ENCODE data around the gene CROCC2. TPM values are rescaled to one million over a fixed set of nuclear protein-coding genes. Genes with fewer than 3 reads are reported as not detected.

The CROCC2 gene
- polyA plus RNA-seq, 2 of the 4 experiments (the other 2 are of a cell fraction) = not detected

DNA sequence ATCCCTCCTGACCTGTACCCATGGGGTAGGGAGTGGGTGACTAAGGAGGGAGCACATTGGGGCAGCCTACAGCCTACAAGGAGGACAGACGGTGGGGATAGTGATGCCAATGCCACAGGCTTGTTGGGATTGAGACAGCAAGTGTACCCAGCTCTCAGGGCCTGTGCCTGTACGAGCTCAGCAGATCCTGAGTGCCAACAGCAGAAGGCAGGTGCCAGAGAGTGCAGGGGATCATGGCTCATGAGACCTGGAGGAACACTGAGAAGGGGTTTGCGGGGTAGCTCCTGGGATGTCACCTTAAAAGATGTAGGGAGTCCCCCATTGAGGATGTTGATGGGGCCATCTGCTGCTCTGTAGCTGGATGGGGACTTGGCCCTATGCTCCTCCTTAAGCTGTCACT lies 82.0 kb downstream of the CROCC2 start:
- Histone ChIP-seq H3K9me3 (no peaks in the 10 kb centered on the region), H3K4me1 (peaks cover 40% of the 10 kb centered on the region), H3K4me3 (no peak overlapping the region), H3K4me2 (no peak overlapping the region), H3K27ac (peak overlapping the region in 1 of 2 experiments; percentile 80; a peak in 2 of 6 replicates)
- TF ChIP-seq KDM5A (IDR thresholded peaks at IDR 0.05) (no peak), EP300 (IDR thresholded peaks at IDR 0.05) (no peak), RNF2 (IDR thresholded peaks at IDR 0.05; ENCODE audit: borderline replicate concordance, low read depth) (no peak), NFE2L2 (conservative IDR thresholded peaks at IDR 0.05; ENCODE audit: low read length) (no peak), CHD4 (IDR thresholded peaks at IDR 0.05; ENCODE audit: borderline replicate concordance) (no peak), PHF8 (IDR thresholded peaks at IDR 0.05; ENCODE audit: borderline replicate concordance, low read depth) (no peak), RFX5 (IDR thresholded peaks at IDR 0.05) (no peak)
- TF ChIP-seq, protein P1, sequence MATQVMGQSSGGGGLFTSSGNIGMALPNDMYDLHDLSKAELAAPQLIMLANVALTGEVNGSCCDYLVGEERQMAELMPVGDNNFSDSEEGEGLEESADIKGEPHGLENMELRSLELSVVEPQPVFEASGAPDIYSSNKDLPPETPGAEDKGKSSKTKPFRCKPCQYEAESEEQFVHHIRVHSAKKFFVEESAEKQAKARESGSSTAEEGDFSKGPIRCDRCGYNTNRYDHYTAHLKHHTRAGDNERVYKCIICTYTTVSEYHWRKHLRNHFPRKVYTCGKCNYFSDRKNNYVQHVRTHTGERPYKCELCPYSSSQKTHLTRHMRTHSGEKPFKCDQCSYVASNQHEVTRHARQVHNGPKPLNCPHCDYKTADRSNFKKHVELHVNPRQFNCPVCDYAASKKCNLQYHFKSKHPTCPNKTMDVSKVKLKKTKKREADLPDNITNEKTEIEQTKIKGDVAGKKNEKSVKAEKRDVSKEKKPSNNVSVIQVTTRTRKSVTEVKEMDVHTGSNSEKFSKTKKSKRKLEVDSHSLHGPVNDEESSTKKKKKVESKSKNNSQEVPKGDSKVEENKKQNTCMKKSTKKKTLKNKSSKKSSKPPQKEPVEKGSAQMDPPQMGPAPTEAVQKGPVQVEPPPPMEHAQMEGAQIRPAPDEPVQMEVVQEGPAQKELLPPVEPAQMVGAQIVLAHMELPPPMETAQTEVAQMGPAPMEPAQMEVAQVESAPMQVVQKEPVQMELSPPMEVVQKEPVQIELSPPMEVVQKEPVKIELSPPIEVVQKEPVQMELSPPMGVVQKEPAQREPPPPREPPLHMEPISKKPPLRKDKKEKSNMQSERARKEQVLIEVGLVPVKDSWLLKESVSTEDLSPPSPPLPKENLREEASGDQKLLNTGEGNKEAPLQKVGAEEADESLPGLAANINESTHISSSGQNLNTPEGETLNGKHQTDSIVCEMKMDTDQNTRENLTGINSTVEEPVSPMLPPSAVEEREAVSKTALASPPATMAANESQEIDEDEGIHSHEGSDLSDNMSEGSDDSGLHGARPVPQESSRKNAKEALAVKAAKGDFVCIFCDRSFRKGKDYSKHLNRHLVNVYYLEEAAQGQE (IDR thresholded peaks at IDR 0.05) = no peak
- TF ChIP-seq, protein P2, sequence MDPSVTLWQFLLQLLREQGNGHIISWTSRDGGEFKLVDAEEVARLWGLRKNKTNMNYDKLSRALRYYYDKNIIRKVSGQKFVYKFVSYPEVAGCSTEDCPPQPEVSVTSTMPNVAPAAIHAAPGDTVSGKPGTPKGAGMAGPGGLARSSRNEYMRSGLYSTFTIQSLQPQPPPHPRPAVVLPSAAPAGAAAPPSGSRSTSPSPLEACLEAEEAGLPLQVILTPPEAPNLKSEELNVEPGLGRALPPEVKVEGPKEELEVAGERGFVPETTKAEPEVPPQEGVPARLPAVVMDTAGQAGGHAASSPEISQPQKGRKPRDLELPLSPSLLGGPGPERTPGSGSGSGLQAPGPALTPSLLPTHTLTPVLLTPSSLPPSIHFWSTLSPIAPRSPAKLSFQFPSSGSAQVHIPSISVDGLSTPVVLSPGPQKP (IDR thresholded peaks at IDR 0.05; ENCODE audit: low read depth, low read length) = no peak
- ChIA-PET POLR2A (no interaction called here), CTCF (interaction anchor here (1.2 to 3.1 kb wide), 4 partner anchors 23 to 137 kb away, joined by 3 to 27 read pairs (median 3); no protein-coding TSS in a partner anchor)
- FAIRE-seq = no peak
- no peak for DNase-seq (ENCODE audit: low read depth in 1 of 2, low spot score in 1 of 2)
- 84% methylated on average over 3 of the region's 3 CpGs for WGBS (ENCODE audit: missing lambda C conversion rate)
- no peak for ATAC-seq

DNA sequence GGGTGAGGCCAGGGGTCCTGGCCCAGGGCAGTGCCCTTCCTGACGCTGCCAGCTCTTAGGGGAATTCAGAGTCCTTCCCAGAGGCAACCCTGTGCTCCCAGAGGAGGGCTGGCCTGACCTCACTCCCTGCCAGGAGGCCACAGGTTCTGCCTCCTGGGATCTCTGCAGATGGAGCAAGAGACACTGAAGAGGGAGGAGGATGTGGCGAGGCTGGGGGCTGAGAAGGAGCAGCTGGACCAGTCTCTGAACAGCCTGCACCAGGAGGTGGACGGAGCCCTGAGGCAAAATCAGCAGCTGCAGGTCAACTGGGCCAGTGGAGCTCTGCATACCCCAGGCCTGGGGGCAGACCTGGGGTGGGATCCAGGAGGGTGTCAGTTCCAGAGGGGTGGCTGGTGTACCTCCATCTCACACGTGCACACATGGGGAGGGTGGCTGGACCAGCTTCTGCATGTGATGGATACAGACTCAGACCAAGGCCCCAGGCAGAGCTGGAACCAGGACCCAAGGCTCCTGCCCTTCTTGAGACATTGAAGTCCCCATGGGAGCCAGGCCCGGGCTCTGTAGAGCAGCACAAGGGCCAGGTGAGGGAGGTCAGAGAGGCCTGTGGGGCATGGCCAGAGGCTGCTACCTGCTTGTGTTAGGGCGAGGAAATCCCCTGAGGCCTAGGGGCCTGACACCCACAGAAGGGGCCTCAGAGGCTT lies 82.6 kb downstream of the CROCC2 start:
- Histone ChIP-seq H3K4me3 (no peak overlapping the region), H3K4me1 (peaks cover 36% of the 10 kb centered on the region), H3K27ac (no peak overlapping the region), H3K9me3 (no peaks in the 10 kb centered on the region), H3K4me2 (no peak overlapping the region)
- POLR2A ChIA-PET = no interaction called here
- DNase-seq (ENCODE audit: low read depth in 1 of 2, low spot score in 1 of 2) (no peak), FAIRE-seq (no peak), ATAC-seq (no peak)
- CTCF ChIA-PET = interaction anchor here (0.7 to 4.2 kb wide), 12 partner anchors 7 to 237 kb away, joined by 3 to 39 read pairs (median 4); no protein-coding TSS in a partner anchor
- TF ChIP-seq CBX8 (IDR thresholded peaks at IDR 0.05) (no peak), ZC3H11A (IDR thresholded peaks at IDR 0.05) (no peak), TFCP2L1 (CRISPR knock-in tag; IDR thresholded peaks at IDR 0.05) (no peak), MYC (IDR thresholded peaks at IDR 0.05; ENCODE audit: borderline replicate concordance, low read length) (no peak), SREBF2 (IDR thresholded peaks at IDR 0.05) (no peak), NPAS2 (CRISPR knock-in tag; IDR thresholded peaks at IDR 0.05; ENCODE audit: borderline replicate concordance) (no peak), CHD4 (IDR thresholded peaks at IDR 0.05; ENCODE audit: borderline replicate concordance) (no peak), FOSB (CRISPR knock-in tag; IDR thresholded peaks at IDR 0.05) (no peak), NR3C1 (IDR thresholded peaks at IDR 0.05) (no peak), HOXB5 (CRISPR knock-in tag; IDR thresholded peaks at IDR 0.05) (no peak), CHD2 (IDR thresholded peaks at IDR 0.05; ENCODE audit: low read length, partially characterized antibody) (no peak)
- TF ChIP-seq, protein P3, sequence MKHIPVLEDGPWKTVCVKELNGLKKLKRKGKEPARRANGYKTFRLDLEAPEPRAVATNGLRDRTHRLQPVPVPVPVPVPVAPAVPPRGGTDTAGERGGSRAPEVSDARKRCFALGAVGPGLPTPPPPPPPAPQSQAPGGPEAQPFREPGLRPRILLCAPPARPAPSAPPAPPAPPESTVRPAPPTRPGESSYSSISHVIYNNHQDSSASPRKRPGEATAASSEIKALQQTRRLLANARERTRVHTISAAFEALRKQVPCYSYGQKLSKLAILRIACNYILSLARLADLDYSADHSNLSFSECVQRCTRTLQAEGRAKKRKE (CRISPR knock-in tag; IDR thresholded peaks at IDR 0.05; ENCODE audit: low read depth) = no peak
- TF ChIP-seq, protein P2 (IDR thresholded peaks at IDR 0.05; ENCODE audit: low read depth, low read length) = no peak
- TF ChIP-seq, protein P4, sequence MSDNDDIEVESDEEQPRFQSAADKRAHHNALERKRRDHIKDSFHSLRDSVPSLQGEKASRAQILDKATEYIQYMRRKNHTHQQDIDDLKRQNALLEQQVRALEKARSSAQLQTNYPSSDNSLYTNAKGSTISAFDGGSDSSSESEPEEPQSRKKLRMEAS (IDR thresholded peaks at IDR 0.05) = no peak
- TF ChIP-seq, protein P5, sequence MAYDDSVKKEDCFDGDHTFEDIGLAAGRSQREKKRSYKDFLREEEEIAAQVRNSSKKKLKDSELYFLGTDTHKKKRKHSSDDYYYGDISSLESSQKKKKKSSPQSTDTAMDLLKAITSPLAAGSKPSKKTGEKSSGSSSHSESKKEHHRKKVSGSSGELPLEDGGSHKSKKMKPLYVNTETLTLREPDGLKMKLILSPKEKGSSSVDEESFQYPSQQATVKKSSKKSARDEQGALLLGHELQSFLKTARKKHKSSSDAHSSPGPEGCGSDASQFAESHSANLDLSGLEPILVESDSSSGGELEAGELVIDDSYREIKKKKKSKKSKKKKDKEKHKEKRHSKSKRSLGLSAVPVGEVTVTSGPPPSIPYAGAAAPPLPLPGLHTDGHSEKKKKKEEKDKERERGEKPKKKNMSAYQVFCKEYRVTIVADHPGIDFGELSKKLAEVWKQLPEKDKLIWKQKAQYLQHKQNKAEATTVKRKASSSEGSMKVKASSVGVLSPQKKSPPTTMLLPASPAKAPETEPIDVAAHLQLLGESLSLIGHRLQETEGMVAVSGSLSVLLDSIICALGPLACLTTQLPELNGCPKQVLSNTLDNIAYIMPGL (CRISPR knock-in tag; IDR thresholded peaks at IDR 0.05; ENCODE audit: borderline replicate concordance) = no peak
- TF ChIP-seq, protein P6, sequence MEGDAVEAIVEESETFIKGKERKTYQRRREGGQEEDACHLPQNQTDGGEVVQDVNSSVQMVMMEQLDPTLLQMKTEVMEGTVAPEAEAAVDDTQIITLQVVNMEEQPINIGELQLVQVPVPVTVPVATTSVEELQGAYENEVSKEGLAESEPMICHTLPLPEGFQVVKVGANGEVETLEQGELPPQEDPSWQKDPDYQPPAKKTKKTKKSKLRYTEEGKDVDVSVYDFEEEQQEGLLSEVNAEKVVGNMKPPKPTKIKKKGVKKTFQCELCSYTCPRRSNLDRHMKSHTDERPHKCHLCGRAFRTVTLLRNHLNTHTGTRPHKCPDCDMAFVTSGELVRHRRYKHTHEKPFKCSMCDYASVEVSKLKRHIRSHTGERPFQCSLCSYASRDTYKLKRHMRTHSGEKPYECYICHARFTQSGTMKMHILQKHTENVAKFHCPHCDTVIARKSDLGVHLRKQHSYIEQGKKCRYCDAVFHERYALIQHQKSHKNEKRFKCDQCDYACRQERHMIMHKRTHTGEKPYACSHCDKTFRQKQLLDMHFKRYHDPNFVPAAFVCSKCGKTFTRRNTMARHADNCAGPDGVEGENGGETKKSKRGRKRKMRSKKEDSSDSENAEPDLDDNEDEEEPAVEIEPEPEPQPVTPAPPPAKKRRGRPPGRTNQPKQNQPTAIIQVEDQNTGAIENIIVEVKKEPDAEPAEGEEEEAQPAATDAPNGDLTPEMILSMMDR (IDR thresholded peaks at IDR 0.05) = no peak
- 84% methylated on average over 5 of the region's 6 CpGs for WGBS (ENCODE audit: missing lambda C conversion rate)
